ENCODE measurements around the gene CSF3R. TPM values are rescaled to one million over a fixed set of nuclear protein-coding genes. Genes with fewer than 3 reads are reported as not detected.
A peak's percentile ranks its signal among the peaks of the same experiment; 100 is the strongest.

The CSF3R gene
- total and polyA plus RNA-seq, 9 of the 15 experiments (the other 6 are each of a cell fraction or from before 2014, with no cell fraction given), result 0.21 to 0.86 (median 0.40) TPM; not detected in 1

- TF ChIP-seq JUNB (CRISPR knock-in tag; conservative IDR thresholded peaks at IDR 0.05) (peak; percentile 91; the same call in 1 of the 2 replicates), DNMT1 (IDR thresholded peaks at IDR 0.05) (peak; percentile 97; the same call in 1 of the 2 replicates), NBN (IDR thresholded peaks at IDR 0.05; ENCODE audit: low read depth) (peak; percentile 45; the same call in 1 of the 2 replicates), CBX5 (IDR thresholded peaks at IDR 0.05; ENCODE audit: borderline replicate concordance, low read depth) (peak; percentile 21; the same call in 1 of the 2 replicates), SMARCA5 (IDR thresholded peaks at IDR 0.05) (peak; percentile 98), OTX1 (CRISPR knock-in tag; IDR thresholded peaks at IDR 0.05) (peak; percentile 96), PML (IDR thresholded peaks at IDR 0.05; ENCODE audit: low read length) (peak; percentile 92; the same call in 1 of the 2 replicates), FOXP1 (CRISPR knock-in tag; IDR thresholded peaks at IDR 0.05) (peak; percentile 90), XRCC4 (IDR thresholded peaks at IDR 0.05; ENCODE audit: extremely low read depth, insufficient read depth, insufficient read length) (no peak), MITF (IDR thresholded peaks at IDR 0.05) (peak; percentile 100), NFXL1 (CRISPR knock-in tag; IDR thresholded peaks at IDR 0.05) (no peak), CCNT2 (IDR thresholded peaks at IDR 0.05; ENCODE audit: borderline replicate concordance, extremely low read depth, insufficient read length, low read depth, low read length) (peak; percentile 93), FOXA1 (IDR thresholded peaks at IDR 0.05; ENCODE audit: borderline replicate concordance) (no peak), ZBTB5 (IDR thresholded peaks at IDR 0.05) (no peak; the same call in 1 of the 2 replicates), CTBP1 (IDR thresholded peaks at IDR 0.05; ENCODE audit: borderline replicate concordance) (peak; percentile 57; the same call in 1 of the 2 replicates), ZNF24 (IDR thresholded peaks at IDR 0.05) (no peak; the same call in 1 of the 2 replicates), ZBTB17 (CRISPR knock-in tag; IDR thresholded peaks at IDR 0.05) (peak; percentile 100), WHSC1 (IDR thresholded peaks at IDR 0.05; ENCODE audit: low read length) (no peak), ZNF444 (CRISPR knock-in tag; IDR thresholded peaks at IDR 0.05) (no peak), SMAD4 (CRISPR knock-in tag; conservative IDR thresholded peaks at IDR 0.05) (peak; percentile 76; the same call in 1 of the 2 replicates), PHF8 (IDR thresholded peaks at IDR 0.05; ENCODE audit: borderline replicate concordance, low read length) (peak; percentile 91), ZNF780A (CRISPR knock-in tag; IDR thresholded peaks at IDR 0.05) (no peak), DMBX1 (CRISPR knock-in tag; IDR thresholded peaks at IDR 0.05; ENCODE audit: borderline replicate concordance) (no peak; the same call in 1 of the 2 replicates), ZNF217 (CRISPR knock-in tag; IDR thresholded peaks at IDR 0.05) (no peak), ZNF75A (CRISPR knock-in tag; IDR thresholded peaks at IDR 0.05) (no peak), IFI16 (CRISPR knock-in tag; IDR thresholded peaks at IDR 0.05) (no peak), ZC3H8 (IDR thresholded peaks at IDR 0.05) (no peak)
Observed at GRCh38 chr1:36463803-36464604, 18.7 kb downstream of the CSF3R start, which contains the start of gene MRPS15 (continued).

Measured in K562 (cell line).